ENCODE measurements around the gene PUS1.

PUS1 gene

DNA sequence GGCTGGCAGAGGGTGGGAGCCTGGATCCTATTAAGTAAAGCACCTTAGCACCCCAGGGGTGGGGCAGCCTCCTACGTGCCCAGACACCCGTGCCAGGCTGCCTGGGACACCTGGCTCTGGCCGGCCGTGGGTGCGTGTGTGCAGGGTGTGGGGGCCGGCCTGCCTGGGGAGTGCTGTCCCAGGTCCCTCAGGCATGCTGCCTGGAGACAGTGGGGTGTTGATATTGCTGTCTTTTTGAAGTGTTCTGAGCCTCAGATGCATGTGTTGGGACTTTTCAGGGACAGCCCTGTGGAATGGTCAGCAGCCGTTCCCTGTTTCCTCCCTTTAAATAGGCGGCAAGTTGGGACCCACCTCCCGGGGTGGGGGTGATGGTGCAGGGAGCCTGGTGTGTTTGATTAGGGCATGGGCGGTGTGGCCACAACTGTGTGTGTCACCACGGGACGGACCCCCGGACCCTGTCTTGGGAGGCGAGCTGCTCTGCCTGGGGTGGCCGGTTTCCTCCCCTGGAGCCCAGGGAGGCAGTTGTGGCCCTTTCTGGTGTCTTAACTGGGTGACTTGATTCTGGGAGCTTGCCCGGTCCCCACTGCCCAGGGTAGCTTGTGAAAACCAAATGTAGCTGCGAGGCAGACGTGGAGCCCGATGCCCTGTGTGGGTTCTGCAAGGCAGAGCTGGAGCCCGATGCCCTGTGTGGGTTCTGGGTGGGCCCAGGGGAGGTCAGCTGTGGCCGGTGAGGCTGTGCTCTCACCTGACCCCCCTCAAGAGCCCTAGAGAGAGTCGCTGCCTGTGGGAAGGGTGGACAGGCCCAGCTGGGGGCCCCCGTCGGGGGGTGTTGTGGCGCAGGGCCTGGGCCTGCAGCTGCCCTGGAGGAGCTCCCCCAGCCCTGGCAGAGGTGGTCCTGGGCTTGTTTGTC is 26.5 kb upstream of the PUS1 start:
- no peak for DNase-seq (ENCODE audit: low spot score)

DNA sequence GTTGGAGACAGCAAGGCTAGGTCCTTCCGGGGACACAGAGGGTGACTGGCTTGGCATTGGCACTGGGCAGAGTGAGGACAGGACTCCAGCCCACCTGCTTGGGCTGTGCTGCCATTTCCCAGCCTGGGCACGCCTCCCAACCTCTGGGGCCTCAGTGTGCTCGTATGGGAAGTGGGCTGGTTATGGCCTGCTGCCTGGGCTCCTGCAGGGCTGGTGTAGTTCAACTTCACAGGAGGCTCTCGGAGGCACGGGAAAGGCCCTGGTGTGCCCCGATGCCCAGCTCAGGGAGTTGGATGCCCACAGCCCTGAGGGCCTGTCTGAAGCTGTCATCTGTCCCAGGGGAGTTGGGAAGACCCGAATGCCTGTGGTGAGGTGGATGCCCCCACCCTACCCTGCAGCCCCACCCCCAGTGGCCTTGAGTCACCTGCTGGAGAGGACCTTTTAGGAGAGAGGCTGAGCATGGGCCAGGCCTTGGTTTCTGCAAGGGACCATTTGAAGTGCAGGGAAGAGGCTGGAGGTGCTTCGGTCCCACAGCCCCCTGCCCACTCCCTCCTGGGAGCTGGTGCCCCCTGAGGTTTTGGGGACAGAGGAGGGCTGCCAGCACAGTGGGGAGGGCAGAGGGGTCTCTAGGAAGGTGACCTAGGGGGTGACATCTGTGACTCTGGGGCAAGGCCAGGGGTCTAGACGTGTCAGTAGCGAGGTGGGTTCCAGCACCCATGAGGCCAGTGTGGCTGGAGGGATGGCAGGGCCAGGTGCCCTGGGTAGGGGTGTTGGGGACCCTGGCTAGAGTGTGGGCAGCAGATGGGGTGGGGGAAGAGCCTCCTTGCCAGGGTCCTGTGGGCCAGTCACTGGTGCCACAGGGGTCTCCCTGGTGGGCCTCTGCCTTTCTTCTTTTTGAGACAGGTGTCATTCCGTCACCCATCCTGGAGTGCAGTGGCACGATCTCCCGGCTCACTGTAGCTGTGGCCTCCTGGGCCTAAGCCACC is 25.5 kb upstream of the PUS1 start:
- DNase-seq (ENCODE audit: low spot score), result no peak

DNA sequence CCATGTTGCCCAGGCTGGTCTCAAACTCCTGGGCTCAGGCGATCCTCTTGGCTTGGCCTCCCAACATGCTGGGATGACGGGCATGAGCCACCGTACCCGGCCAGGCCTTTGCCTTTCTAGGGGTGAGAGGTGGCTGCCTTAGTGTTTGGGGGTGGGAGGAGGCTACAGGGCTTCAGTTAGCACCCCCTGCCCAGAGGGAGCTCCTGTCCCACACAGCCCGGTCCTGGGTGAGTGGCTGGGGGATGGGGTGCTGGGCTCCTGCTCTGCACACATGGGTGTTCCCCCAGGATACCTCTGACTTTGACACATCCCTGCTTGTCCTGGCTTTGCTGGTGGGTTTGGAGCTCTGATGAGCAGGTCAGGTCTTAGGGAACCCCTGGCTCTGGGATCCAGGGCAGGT is 24.7 kb upstream of the PUS1 start:
- no peak for DNase-seq (ENCODE audit: low spot score)

DNA sequence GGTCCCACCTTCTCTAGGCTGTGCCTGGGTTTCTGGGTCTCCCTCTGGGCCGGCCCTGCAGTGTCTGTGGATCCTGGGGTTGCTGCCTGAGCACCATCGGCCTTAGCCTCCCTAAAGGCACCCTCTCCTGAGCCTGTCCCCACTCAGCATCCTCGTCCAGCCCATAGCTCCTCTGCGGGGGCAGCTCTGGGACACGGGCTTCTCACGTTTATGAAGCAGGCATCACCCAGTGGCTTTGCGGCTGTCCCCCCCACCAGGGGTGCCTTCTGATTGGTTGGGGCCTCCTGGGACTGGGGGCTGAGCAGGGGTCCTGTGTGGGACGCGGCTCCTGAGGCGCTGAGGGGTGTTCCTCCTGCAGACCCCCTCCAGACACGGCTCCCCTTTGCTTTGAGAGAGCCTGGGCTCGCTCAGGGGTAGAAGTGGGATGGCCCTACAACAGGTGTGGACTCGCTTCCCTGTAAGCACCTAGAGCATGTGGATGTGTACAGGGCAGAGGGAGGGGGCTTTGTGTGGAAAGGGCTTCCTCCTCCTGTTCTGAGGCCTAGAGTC is 23.9 kb upstream of the PUS1 start:
- no peak for DNase-seq (ENCODE audit: low spot score)

DNA sequence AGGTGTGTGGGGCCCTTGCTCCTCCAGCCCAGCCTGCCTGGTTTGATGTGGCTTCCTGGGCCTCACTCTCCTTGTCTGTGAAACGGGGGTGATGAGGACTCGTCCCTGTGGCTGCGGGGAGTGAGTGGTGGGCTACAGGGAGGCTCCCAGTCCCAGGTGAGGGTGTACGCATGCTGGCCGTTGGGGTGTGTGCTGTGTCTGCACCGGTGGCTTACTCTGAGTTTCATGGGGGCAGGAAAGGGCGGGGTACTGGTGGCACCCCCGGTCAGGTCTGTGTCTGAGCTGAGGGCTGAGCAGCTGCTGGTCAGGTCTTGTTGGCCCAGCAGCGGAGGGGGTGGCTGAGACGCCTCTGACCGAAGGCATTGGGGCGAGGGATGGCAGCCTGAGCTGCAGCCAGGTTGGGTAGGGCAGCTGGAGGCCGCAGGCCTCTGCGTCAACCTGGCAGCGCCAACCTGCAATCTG is 23.4 kb upstream of the PUS1 start:
- DNase-seq (ENCODE audit: low spot score), result no peak

DNA sequence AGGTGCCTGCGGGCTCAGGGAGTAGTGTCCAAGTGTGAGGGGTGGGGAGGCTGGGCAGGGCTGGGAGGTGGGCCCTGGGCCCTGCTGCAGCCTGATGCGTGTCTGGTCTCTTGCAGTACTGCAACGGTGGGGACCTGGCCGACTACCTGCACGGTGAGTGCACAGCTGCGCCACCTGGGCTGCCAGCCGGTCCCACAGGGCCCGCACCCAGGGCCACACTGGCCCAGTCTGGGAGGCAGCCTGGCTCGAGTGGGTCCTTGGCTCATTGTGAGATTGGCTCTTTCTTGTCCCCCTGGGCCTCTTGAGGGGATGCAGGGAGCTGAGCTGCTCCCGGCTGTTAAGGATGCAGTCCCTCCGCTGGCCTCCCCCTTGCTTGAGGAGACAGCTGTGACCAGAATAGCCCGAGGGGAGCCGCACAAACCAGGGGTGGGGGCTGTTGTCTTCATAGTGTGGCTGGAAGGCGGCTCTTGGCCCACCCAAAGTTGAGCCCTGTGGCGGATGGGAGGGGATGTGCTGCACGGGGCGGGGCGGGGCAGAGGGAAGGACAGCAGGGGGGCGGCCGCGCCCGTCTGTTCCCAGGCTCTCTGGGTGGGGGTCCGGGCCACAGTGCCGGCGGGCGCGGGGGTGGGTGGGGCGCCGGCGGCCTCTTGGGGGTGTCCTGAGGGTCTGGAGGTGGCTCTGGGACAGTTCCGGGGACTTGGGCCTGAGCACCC is 21.5 kb upstream of the PUS1 start:
- no peak for DNase-seq (ENCODE audit: low spot score)

DNA sequence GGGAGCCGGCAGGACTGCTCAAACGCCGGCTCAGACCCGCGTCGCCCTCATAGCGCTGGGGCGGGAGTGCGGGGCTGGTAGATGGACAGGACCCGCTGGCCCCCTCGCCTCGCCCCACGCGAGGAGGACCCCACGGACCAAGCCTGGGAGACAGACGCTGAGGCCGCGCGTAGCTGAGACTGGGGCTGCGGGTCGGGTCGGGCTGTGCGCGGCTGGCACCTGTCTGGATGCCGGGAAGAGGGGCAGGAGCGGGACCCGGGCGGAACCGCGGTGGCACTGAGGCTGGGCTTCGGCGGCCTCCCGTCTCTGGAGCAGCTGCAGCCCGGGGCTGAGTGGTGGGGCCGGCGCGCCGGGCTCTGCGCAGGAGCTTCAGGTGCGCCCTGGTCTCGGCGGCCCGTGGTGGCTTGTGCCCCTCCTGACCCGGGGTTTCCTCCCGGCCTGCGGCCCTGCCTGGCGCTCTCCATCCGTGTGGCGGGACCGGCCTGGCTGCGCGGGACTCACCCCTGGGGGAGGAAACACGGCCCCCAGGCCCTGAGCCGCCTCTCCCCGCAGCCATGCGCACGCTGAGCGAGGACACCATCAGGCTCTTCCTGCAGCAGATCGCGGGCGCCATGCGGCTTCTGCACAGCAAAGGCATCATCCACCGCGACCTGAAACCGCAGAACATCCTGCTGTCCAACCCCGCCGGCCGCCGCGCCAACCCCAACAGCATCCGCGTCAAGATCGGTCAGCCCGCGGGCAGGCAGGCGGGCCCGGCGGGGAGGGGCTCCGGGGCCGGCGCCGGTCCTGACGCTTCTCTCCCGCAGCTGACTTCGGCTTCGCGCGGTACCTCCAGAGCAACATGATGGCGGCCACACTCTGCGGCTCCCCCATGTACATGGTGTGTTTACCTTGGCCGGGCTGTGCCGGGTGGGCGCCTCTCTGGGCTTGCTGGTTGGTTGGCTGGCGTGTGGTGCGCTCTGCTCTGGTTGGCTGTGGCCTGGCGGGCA is 20.7 kb upstream of the PUS1 start:
- no peak for DNase-seq (ENCODE audit: low spot score)

DNA sequence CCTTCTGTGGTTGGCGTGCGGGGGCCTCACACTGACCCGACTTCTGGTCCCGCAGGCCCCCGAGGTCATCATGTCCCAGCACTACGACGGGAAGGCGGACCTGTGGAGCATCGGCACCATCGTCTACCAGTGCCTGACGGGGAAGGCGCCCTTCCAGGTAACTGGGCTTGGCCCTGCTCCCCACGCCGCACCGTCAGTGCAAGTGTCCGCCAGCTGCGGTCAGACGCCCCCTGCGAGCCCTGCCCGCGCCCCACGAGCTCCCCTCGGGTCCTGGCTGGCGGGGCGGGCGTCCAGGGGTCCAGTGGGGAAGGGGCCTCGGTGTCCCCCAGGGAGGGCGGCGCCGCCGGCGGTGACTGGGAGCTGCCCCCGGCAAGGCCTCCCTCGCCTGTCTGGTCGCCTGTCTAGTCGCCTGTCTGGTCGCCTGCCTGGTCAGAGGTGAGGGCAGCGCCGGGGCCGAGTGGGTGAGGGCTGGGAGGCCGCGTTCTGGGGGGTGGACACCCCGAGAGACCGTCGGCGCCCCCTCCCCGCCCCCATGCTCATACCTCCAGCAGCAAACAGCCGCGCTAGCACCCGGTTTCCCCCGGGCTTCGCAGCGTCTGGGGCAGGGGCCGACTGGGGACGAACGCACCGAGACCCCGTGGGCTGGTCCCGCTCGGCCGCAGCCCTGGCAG is 19.9 kb upstream of the PUS1 start:
- DNase-seq (ENCODE audit: low spot score), result no peak

DNA sequence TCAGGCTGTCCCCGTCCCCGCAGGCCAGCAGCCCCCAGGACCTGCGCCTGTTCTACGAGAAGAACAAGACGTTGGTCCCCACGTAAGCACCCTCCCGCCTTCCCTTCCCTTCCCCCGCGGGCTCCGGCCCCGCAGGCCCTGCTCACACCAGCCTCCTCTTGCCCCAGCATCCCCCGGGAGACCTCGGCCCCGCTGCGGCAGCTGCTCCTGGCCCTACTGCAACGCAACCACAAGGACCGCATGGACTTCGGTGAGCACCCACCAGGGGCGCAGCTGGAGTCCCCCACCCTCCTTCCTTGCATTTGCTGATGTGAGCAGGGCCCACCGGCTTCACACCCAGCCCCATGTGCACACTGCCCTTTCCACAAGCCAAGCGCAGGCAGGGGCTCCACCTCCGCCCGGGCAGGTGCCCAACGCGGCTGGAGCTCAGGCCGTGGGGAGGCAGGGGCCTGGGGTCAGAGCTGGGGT is 19.3 kb upstream of the PUS1 start:
- DNase-seq (ENCODE audit: low spot score), result no peak

DNA sequence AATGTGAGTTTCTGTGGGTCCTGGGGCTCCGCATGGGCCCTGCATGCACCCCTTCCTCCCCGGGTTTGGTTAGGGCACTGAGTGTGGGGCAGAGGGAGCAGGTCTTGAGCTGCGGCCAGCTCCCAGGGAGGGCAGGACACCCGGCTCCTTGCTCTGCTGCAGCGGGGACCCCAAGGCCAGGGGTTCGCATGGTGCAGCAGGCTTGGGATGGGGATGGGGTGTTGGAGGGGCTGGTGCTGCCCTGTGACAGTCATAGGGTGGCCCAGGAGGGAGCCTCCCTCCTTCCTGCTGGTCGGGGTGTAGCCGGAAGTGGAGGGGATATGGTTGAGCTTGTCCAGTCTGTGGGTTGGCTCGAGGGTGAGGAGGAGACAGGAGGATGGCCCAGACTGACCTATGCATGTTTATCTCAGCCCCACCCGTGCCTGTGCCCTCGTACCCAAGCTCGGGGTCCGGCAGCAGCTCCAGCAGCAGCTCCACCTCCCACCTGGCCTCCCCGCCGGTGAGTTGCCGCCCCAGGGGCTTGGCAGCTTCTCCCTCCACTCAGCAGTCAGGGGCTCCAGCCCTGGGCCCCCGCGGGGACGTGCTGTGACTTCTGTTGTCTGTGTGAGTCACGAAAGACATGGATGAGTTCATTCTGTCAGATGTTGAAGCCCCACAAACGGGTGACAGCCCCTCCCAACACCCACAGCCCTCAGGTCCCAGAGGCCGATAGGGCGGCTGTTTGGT is 18.6 kb upstream of the PUS1 start:
- DNase-seq (ENCODE audit: low spot score), result no peak

DNA sequence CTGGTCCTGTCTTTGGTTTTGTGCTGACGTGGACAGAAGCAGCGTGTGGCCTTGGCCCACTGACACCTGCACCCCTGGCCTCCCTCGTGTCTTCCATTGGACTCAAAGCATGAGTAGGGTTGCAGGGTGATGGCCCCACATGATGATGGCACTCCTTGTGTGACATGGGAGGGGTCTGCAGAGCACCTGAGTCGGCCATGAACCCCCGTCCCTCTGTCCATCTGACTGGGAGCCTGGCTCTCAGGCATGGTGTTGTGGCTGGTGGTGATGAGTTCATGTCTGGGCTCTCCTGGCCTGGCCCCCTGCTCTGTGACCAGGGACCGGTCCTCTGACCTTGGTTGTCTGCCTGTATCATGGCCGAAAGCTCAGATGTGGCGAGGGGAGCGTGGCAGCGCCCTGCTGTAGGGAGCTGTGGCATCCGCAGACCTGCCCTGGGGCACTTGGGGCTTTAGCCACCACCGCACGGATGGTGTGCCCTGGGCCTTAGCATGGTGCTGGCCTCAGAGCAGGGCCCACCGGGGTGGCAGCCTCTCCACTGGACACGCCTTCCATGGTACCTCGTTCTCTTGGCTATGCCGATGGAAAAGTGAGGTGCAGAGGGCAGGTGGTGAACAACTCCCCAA is 17.9 kb upstream of the PUS1 start:
- DNase-seq (ENCODE audit: low spot score), result no peak

DNA sequence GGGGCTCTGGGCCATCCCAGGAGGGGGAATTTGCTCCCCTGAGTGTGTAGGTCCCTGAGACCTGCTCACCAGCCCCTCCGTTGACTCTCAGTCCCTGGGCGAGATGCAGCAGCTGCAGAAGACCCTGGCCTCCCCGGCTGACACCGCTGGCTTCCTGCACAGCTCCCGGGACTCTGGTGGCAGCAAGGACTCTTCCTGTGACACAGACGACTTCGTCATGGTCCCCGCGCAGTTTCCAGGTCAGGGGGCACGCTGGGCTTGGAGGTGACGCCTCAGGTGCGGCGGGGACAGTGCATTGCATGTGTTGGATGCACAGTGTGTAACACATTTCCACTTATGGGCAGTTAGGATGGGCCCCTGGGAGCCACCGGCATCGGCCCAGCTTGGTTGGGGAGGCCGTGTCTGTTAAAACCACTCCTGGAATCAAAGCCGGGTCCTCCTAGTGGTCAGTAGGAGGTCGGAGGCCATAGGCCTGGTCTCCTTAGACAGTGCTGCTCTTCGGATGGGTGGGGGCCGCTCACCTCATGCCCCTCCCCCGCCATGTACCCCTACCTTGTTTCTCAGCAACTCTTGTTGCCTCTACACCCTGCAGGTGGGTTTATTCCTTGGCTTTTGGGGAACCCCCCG is 17.1 kb upstream of the PUS1 start:
- no peak for DNase-seq (ENCODE audit: low spot score)

DNA sequence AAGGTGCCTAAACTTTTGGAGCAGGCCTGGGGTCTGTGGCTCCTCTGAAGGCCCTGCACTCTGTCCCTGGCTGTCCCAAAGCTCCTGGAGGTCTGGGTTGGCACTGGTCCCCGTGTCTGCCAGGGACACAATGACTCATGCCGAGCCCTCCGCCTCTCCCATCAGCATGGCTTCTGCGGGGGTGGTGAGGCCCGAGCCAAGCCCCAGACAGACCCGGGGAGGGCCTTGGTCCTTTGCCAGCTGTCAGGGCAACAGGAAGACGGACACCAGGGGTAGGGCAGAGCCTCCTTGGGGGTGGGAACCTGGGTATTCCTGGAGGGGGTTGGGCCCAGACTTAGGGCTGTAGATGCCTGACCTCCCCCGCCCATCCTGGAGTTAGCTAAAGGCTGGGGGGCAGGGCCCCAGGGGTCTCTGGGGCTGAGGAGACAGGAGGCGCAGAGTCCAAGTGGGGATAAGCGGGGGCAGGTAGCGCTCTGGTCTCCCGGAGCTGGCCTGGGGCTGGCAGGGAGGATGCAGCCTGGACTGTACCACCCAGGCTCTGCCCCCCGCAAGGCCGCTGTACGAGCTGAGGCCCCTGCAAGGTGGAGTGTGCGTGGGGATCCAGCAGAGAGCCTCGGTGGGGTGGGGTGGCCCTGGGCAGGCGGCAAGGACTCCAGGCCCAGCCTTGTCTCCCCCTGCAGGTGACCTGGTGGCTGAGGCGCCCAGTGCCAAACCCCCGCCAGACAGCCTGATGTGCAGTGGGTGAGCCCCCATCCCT is 16.4 kb upstream of the PUS1 start:
- no peak for DNase-seq (ENCODE audit: low spot score)

DNA sequence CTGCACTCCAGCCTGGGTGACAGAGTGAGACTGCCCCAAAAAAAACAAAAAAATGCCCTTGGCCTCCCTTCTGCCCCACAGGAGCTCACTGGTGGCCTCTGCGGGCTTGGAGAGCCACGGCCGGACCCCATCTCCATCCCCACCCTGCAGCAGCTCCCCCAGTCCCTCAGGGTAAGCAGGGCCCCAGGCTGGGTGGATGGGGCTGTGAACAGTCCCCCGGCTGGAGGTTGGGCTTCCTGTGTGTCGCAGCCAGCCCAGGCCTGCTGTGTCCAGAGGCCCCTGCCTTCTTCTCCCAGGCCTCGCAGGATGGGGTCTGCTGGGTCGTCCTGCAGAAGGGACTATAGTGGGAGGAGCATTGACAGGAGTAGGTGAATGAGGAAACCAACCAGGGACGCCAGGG is 15.4 kb upstream of the PUS1 start:
- DNase-seq (ENCODE audit: low spot score), result no peak

DNA sequence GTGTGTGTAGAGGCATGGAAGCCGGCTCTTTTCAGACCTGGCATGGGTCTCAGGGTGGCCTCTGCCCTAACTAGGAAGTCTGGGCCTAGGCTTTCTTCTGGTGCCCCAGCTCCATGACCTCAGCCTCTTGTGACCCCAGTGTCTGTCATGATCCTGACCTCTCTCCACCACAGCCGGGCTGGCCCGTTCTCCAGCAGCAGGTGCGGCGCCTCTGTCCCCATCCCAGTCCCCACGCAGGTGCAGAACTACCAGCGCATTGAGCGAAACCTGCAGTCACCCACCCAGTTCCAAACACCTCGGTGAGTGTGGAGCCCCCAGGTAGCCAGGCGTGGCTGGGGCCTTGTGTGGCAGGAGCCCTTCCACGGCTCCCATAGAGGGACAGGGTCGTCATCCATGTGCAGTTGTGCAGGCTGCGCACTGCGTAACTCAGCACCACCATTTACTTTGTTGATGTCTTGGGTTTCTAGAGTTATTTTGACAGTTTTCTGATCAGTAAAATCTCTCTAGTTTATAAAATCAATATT is 14.8 kb upstream of the PUS1 start:
- no peak for DNase-seq (ENCODE audit: low spot score)

DNA sequence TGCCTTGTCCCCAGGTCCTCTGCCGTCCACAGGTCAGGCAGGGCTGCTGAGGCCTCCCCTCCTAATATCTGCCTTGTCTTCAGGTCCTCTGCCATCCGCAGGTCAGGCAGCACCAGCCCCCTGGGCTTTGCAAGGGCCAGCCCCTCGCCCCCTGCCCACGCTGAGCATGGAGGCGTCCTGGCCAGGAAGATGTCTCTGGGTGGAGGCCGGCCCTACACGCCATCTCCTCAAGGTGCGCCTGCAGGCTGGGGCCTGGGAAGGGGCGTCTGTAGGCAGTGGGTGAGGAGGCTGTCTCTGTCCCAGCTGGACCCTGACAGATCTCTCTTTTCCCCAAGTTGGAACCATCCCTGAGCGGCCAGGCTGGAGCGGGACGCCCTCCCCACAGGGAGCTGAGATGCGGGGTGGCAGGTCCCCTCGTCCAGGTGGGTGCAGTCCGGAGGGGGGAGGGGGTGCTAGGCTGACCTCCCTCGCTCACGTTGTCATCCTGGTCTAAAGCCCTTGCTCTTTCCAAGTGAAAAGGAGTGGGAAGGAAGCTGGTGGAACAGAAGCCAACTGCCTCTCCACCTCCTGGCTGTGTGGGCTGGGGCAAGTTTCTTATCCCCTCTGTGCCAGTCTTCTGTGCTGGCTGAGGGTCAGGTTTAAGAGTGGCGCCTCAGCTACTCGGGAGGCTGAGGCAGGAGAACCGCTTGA is 13.9 kb upstream of the PUS1 start:
- no peak for DNase-seq (ENCODE audit: low spot score)

DNA sequence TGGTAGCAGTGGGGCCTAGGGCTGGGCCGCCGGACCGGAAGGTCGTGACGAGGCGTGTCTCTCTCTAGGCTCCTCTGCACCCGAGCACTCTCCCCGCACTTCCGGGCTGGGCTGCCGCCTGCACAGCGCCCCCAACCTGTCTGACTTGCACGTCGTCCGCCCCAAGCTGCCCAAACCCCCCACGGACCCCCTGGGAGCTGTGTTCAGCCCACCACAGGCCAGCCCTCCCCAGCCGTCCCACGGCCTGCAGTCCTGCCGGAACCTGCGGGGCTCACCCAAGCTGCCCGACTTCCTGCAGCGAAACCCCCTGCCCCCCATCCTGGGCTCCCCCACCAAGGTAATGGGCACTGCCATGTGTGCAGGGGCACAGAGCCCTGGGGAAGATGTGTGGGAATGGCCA is 13.3 kb upstream of the PUS1 start:
- DNase-seq (ENCODE audit: low spot score), result no peak

All from activated CD4-positive, alpha-beta T cell treated with anti-CD3 and anti-CD28 coated beads, Interleukin-2, Interleukin-4, amounts not matched to agents 100 ng/mL and 50 ng/mL, durations not matched to agents 16 hours and 8 hours (primary cell).